ENCODE results near the gene TMEM14B.
"Not testable (repeated sequence)": the region's sequence is repeated elsewhere in the genome, so short reads cannot be mapped to it uniquely, and the experiment has no call there.

The TMEM14B gene

GRCh38 chr6:10725044-10725443, 22.6 kb upstream of the TMEM14B start:
- peaks cover 23% of the 10 kb centered on the region for H3K36me3 ChIP-seq (ENCODE audit: insufficient read depth, low read length)
- no peak overlapping the region for H3K9ac ChIP-seq (ENCODE audit: low read depth, low read length)
- H3K4me1 ChIP-seq (ENCODE audit: control insufficient read depth, insufficient read depth, low read length), result peaks cover 18% of the 10 kb centered on the region
- H3K4me2 ChIP-seq (ENCODE audit: low read length), result peak overlapping the region; percentile 96
- no peaks in the 10 kb centered on the region for H3K9me3 ChIP-seq (replicated peaks; ENCODE audit: low read length)
- no peaks in the 10 kb centered on the region for H3K27me3 ChIP-seq (ENCODE audit: control insufficient read depth, insufficient read depth, low read length)
- no peak overlapping the region for H3K4me3 ChIP-seq (ENCODE audit: low read length)

GRCh38 chr6:10725716-10726115, 21.9 kb upstream of the TMEM14B start:
- Histone ChIP-seq H3K27me3 (ENCODE audit: control insufficient read depth, insufficient read depth, low read length) (no peaks in the 10 kb centered on the region), H3K9me3 (replicated peaks; ENCODE audit: low read length) (no peaks in the 10 kb centered on the region), H3K4me1 (ENCODE audit: control insufficient read depth, insufficient read depth, low read length) (peaks cover 18% of the 10 kb centered on the region), H3K4me3 (ENCODE audit: low read length) (no peak overlapping the region), H3K36me3 (ENCODE audit: insufficient read depth, low read length) (peaks cover 30% of the 10 kb centered on the region), H3K4me2 (ENCODE audit: low read length) (no peak overlapping the region), H3K9ac (ENCODE audit: low read depth, low read length) (no peak overlapping the region)

GRCh38 chr6:10730254-10730653, 17.4 kb upstream of the TMEM14B start:
- Histone ChIP-seq H3K4me1 (ENCODE audit: control insufficient read depth, insufficient read depth, low read length) (peaks cover 9% of the 10 kb centered on the region), H3K36me3 (ENCODE audit: insufficient read depth, low read length) (peaks cover 42% of the 10 kb centered on the region), H3K9ac (ENCODE audit: low read depth, low read length) (no peak overlapping the region)

DNA sequence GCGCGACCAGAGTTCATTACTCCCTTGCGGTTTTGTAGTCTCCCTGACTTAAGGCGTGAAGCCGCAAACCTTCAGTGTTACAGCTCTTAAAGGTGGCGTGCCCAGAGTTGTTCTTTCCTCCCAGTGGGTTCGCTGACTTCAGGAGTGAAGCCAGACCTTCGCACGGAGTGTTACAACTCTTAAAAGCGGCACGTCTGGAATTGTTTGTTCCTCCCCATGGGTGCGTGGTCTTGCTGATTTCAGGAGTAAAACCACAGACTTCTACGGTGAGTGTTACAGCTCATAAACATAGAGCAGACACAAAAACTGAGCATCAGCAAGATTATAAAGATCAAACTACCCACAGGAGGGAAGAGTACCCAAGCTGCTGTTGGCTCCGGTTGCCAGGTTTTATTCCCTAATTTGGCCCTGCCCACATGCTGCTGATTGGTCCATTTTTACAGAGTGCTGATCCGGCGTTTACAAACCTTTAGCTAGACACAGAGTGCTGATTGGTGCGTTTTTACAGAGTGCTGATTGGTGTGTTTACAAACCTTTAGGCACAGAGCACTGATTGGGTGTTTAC, 14.4 kb upstream of the TMEM14B start:
- Histone ChIP-seq H3K9me3 (replicated peaks; ENCODE audit: low read length) (no peaks in the 10 kb centered on the region), H3K4me1 (ENCODE audit: control insufficient read depth, insufficient read depth, low read length) (peaks cover 12% of the 10 kb centered on the region), H3K27me3 (ENCODE audit: control insufficient read depth, insufficient read depth, low read length) (no peaks in the 10 kb centered on the region), H3K9ac (ENCODE audit: low read depth, low read length) (no peak overlapping the region), H3K36me3 (ENCODE audit: insufficient read depth, low read length) (peaks cover 31% of the 10 kb centered on the region), H3K4me3 (ENCODE audit: low read length) (no peak overlapping the region), H3K4me2 (ENCODE audit: low read length) (no peak overlapping the region)

More at GRCh38 chr6:10730254-10730653, 17.4 kb upstream of the TMEM14B start:
- H3K4me2 ChIP-seq (ENCODE audit: low read length), result no peak overlapping the region
- H3K4me3 ChIP-seq (ENCODE audit: low read length), result no peak overlapping the region
- H3K27me3 ChIP-seq (ENCODE audit: control insufficient read depth, insufficient read depth, low read length), result no peaks in the 10 kb centered on the region
- no peaks in the 10 kb centered on the region for H3K9me3 ChIP-seq (replicated peaks; ENCODE audit: low read length)

DNA sequence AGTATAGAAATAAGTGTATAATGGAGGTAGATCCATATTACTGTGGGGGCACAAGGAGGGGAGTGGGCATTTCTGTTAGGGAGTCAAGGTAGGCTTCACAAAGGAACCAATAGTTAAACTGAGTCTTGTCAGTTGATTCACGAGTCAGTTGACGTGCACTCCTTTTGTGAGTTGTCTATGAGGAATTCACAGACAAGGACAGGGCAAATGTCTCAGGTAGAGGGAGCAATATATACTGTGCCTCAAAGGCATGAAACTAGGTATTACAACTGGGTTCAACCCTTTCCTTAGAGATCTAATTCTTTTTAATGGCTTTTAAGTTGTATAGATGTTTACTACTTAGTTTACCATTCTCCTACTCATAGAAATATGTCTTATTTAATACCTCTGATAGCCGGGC, 13.7 kb upstream of the TMEM14B start:
- Histone ChIP-seq H3K27me3 (ENCODE audit: control insufficient read depth, insufficient read depth, low read length) (no peaks in the 10 kb centered on the region), H3K36me3 (ENCODE audit: insufficient read depth, low read length) (peaks cover 31% of the 10 kb centered on the region), H3K4me2 (ENCODE audit: low read length) (no peak overlapping the region), H3K9ac (ENCODE audit: low read depth, low read length) (no peak overlapping the region), H3K4me3 (ENCODE audit: low read length) (no peak overlapping the region), H3K9me3 (replicated peaks; ENCODE audit: low read length) (no peaks in the 10 kb centered on the region), H3K4me1 (ENCODE audit: control insufficient read depth, insufficient read depth, low read length) (peaks cover 12% of the 10 kb centered on the region)

GRCh38 chr6:10736731-10737130, 10.9 kb upstream of the TMEM14B start:
- H3K9me3 ChIP-seq (replicated peaks; ENCODE audit: low read length), result no peaks in the 10 kb centered on the region
- no peak overlapping the region for H3K9ac ChIP-seq (ENCODE audit: low read depth, low read length)
- no peaks in the 10 kb centered on the region for H3K27me3 ChIP-seq (ENCODE audit: control insufficient read depth, insufficient read depth, low read length)
- peaks cover 12% of the 10 kb centered on the region for H3K4me1 ChIP-seq (ENCODE audit: control insufficient read depth, insufficient read depth, low read length)
- H3K36me3 ChIP-seq (ENCODE audit: insufficient read depth, low read length), result peaks cover 19% of the 10 kb centered on the region
- no peak overlapping the region for H3K4me2 ChIP-seq (ENCODE audit: low read length)
- no peak overlapping the region for H3K4me3 ChIP-seq (ENCODE audit: low read length)

GRCh38 chr6:10740061-10740460, 7.5 kb upstream of the TMEM14B start:
- H3K36me3 ChIP-seq (ENCODE audit: insufficient read depth, low read length), result peaks cover 2% of the 10 kb centered on the region
- H3K4me2 ChIP-seq (ENCODE audit: low read length), result no peak overlapping the region
- no peaks in the 10 kb centered on the region for H3K9me3 ChIP-seq (replicated peaks; ENCODE audit: low read length)
- peaks cover 5% of the 10 kb centered on the region for H3K4me1 ChIP-seq (ENCODE audit: control insufficient read depth, insufficient read depth, low read length)
- H3K9ac ChIP-seq (ENCODE audit: low read depth, low read length), result no peak overlapping the region
- H3K4me3 ChIP-seq (ENCODE audit: low read length), result no peak overlapping the region
- no peaks in the 10 kb centered on the region for H3K27me3 ChIP-seq (ENCODE audit: control insufficient read depth, insufficient read depth, low read length)

GRCh38 chr6:10741643-10742042, 6.0 kb upstream of the TMEM14B start:
- not testable (repeated sequence) for H3K9ac ChIP-seq (ENCODE audit: low read depth, low read length); H3K9me3 ChIP-seq (replicated peaks; ENCODE audit: low read length); H3K4me3 ChIP-seq (ENCODE audit: low read length); H3K4me1 ChIP-seq (ENCODE audit: control insufficient read depth, insufficient read depth, low read length); H3K4me2 ChIP-seq (ENCODE audit: low read length); H3K36me3 ChIP-seq (ENCODE audit: insufficient read depth, low read length); H3K27me3 ChIP-seq (ENCODE audit: control insufficient read depth, insufficient read depth, low read length)

GRCh38 chr6:10742251-10742650, 5.4 kb upstream of the TMEM14B start:
- Histone ChIP-seq H3K4me2 (ENCODE audit: low read length) (no peak overlapping the region), H3K36me3 (ENCODE audit: insufficient read depth, low read length) (peaks cover 2% of the 10 kb centered on the region), H3K9ac (ENCODE audit: low read depth, low read length) (no peak overlapping the region), H3K27me3 (ENCODE audit: control insufficient read depth, insufficient read depth, low read length) (no peaks in the 10 kb centered on the region), H3K9me3 (replicated peaks; ENCODE audit: low read length) (no peaks in the 10 kb centered on the region), H3K4me3 (ENCODE audit: low read length) (no peak overlapping the region), H3K4me1 (ENCODE audit: control insufficient read depth, insufficient read depth, low read length) (peaks cover 7% of the 10 kb centered on the region)

DNA sequence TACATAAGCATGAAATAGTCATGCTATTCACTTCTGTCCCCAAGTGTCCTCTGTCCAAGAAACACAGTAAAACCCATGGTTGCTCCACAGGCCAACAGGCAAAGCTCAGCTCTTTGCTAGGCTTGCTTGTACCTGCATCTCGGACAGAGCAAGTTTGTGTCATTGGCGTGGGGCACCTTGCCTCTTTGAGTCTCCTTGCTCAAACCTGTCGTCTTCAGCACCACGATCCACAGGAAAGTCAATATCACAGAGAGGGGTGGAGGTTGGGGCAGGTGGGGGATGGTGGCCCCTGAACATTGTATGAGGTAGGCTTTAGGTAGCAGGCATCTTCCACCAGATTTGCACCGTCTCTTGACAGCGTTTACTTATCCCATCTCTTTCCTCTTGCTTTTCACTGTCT, 4.1 kb upstream of the TMEM14B start:
- peaks cover 2% of the 10 kb centered on the region for H3K36me3 ChIP-seq (ENCODE audit: insufficient read depth, low read length)
- H3K9ac ChIP-seq (ENCODE audit: low read depth, low read length), result no peak overlapping the region
- no peak overlapping the region for H3K4me3 ChIP-seq (ENCODE audit: low read length)
- no peaks in the 10 kb centered on the region for H3K9me3 ChIP-seq (replicated peaks; ENCODE audit: low read length)
- no peak overlapping the region for H3K4me2 ChIP-seq (ENCODE audit: low read length)
- H3K27me3 ChIP-seq (ENCODE audit: control insufficient read depth, insufficient read depth, low read length), result no peaks in the 10 kb centered on the region
- peaks cover 10% of the 10 kb centered on the region for H3K4me1 ChIP-seq (ENCODE audit: control insufficient read depth, insufficient read depth, low read length)

DNA sequence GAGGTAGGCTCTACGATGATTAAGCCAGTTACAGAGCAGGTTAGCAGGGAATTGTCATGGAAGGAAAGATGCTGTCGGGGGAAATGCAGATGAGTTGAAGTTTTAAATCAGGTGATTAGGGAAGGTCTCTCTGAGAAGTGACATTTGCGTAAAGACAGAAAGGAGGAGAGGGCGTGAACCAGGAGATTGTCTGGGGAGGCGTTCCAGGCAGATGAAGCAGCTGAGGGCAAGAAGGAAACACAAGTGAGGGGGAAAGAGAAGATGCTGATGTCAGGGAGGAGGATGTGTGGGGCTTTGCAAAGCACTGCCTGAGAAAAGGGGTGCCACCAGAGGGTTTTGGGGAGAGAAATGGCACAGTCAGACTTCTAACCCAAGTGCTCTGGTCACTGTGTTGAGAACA, 2.5 kb upstream of the TMEM14B start:
- Histone ChIP-seq H3K36me3 (ENCODE audit: insufficient read depth, low read length) (peaks cover 10% of the 10 kb centered on the region), H3K27me3 (ENCODE audit: control insufficient read depth, insufficient read depth, low read length) (no peaks in the 10 kb centered on the region), H3K4me2 (ENCODE audit: low read length) (no peak overlapping the region), H3K9me3 (replicated peaks; ENCODE audit: low read length) (no peaks in the 10 kb centered on the region), H3K4me3 (ENCODE audit: low read length) (no peak overlapping the region), H3K4me1 (ENCODE audit: control insufficient read depth, insufficient read depth, low read length) (peaks cover 17% of the 10 kb centered on the region), H3K9ac (ENCODE audit: low read depth, low read length) (no peak overlapping the region)

- Histone ChIP-seq H3K36me3 (ENCODE audit: insufficient read depth, low read length) (peaks cover 19% of the 10 kb centered on the region), H3K4me3 (ENCODE audit: low read length) (peak overlapping the region; percentile 79), H3K4me2 (ENCODE audit: low read length) (peak overlapping the region; percentile 80), H3K9ac (ENCODE audit: low read depth, low read length) (peak overlapping the region; percentile 87), H3K4me1 (ENCODE audit: control insufficient read depth, insufficient read depth, low read length) (peaks cover 17% of the 10 kb centered on the region), H3K27me3 (ENCODE audit: control insufficient read depth, insufficient read depth, low read length) (no peaks in the 10 kb centered on the region), H3K9me3 (replicated peaks; ENCODE audit: low read length) (no peaks in the 10 kb centered on the region)
These were observed 722 bp upstream of the TMEM14B start for GRCh38 chr6:10746915-10747250.

Data from skeletal muscle satellite cell (primary cell).